Neuronal stem cell (in vitro differentiated cells): ENCODE measurements around the gene MAP6. TPM values are rescaled to one million over a fixed set of nuclear protein-coding genes. Genes with fewer than 3 reads are reported as not detected.

Experiments
- DNase-seq: peaks from one replicate; pipeline ENCODE4 v3.0.0-alpha.2; 2013; ENCODE audit warnings: low spot score
- H2AFZ ChIP-seq: one replicate; pipeline ENCODE4 v1.6.1; 2013; ENCODE audit warnings: mild to moderate bottlenecking, low read length, inconsistent platforms
- H2AK5ac ChIP-seq: 2 replicates; pipeline ENCODE4 v1.6.1; 2013; ENCODE audit warnings: low read depth, mild to moderate bottlenecking, inconsistent platforms, low read length, moderate library complexity, mixed read lengths
- H2BK120ac ChIP-seq: 2 replicates; pipeline ENCODE4 v1.6.1; 2013; ENCODE audit warnings: low read depth, mild to moderate bottlenecking, inconsistent platforms, low read length, moderate library complexity, mixed read lengths
- H2BK12ac ChIP-seq: one replicate; pipeline ENCODE4 v1.6.1; 2013; ENCODE audit warnings: low read length, inconsistent platforms
- H2BK15ac ChIP-seq: 2 replicates; pipeline ENCODE4 v1.6.1; 2013; ENCODE audit warnings: mild to moderate bottlenecking, low read length, inconsistent platforms, mixed read lengths
- H2BK5ac ChIP-seq: one replicate; pipeline ENCODE4 v1.6.1; 2013; ENCODE audit warnings: inconsistent platforms, mild to moderate bottlenecking, low read length, moderate library complexity
- H3K14ac ChIP-seq: one replicate; pipeline ENCODE4 v1.6.1; 2013; ENCODE audit warnings: low read length, inconsistent platforms
- H3K18ac ChIP-seq: 2 replicates; pipeline ENCODE4 v1.6.1; 2013; ENCODE audit warnings: low read length, inconsistent platforms
- H3K23ac ChIP-seq: 2 replicates; pipeline ENCODE4 v1.6.1; 2013; ENCODE audit warnings: low read depth, mild to moderate bottlenecking, mixed read lengths, low read length, inconsistent platforms; ENCODE audit not compliant: poor library complexity
- H3K27ac ChIP-seq: replicated peaks from 3 replicates; pipeline ENCODE4 v1.5.1; 2013; ENCODE audit warnings: low read length, inconsistent platforms
- H3K27me3 ChIP-seq, 3 experiments: 2 replicates each; pipeline ENCODE4 v1.6.1; 2013; ENCODE audit warnings: low read length in 3 of 3, mild to moderate bottlenecking in 2 of 3, inconsistent platforms in 1 of 3, low read depth in 1 of 3, mixed read lengths in 1 of 3, moderate library complexity in 1 of 3; ENCODE audit not compliant: control insufficient read depth in 3 of 3, insufficient read depth in 3 of 3
- H3K36me3 ChIP-seq, 2 donors: replicated peaks in 1 of 2; 2 replicates each; pipeline ENCODE4 v1.6.1; 2013; ENCODE audit warnings: low read length in 2 of 2; ENCODE audit not compliant: control insufficient read depth in 2 of 2, insufficient read depth in 2 of 2
- H3K4ac ChIP-seq: 2 replicates; pipeline ENCODE4 v1.6.1; 2013; ENCODE audit warnings: inconsistent platforms, mild to moderate bottlenecking, low read length, moderate library complexity
- H3K4me1 ChIP-seq, 2 donors: 1 replicate in 1 of 2; 2 replicates in 1 of 2; pipeline ENCODE4 v1.6.1; 2013; ENCODE audit warnings: low read length in 2 of 2, low read depth in 1 of 2; ENCODE audit not compliant: control insufficient read depth in 2 of 2, insufficient read depth in 1 of 2
- H3K4me2 ChIP-seq: one replicate; pipeline ENCODE4 v1.6.1; 2013; ENCODE audit warnings: mild to moderate bottlenecking, low read length, inconsistent platforms; ENCODE audit not compliant: insufficient read depth, poor library complexity, severe bottlenecking
- H3K4me3 ChIP-seq, 2 donors: 2 replicates each; pipeline ENCODE4 v1.5.1; 2013; ENCODE audit warnings: low read length in 2 of 2, mild to moderate bottlenecking in 2 of 2, inconsistent platforms in 1 of 2, moderate library complexity in 1 of 2
- H3K79me1 ChIP-seq: one replicate; pipeline ENCODE4 v1.6.1; 2013; ENCODE audit warnings: low read depth, mild to moderate bottlenecking, inconsistent platforms, low read length, moderate library complexity
- H3K9ac ChIP-seq: one replicate; pipeline ENCODE4 v1.6.1; 2013; ENCODE audit warnings: mild to moderate bottlenecking, low read depth, low read length, inconsistent platforms; ENCODE audit not compliant: poor library complexity
- H3K9me3 ChIP-seq, 2 donors: replicated peaks in 1 of 2; 2 replicates each; pipeline versions ENCODE3 to v1.6.1; 2013; ENCODE audit warnings: low read length in 2 of 2, mild to moderate bottlenecking in 2 of 2, inconsistent platforms in 1 of 2, low read depth in 1 of 2, mixed read lengths in 1 of 2, moderate library complexity in 1 of 2; ENCODE audit not compliant: control insufficient read depth in 2 of 2, insufficient read depth in 1 of 2
- H4K8ac ChIP-seq: one replicate; pipeline ENCODE4 v1.6.1; 2013; ENCODE audit warnings: low read depth, mild to moderate bottlenecking, inconsistent platforms, low read length, moderate library complexity
- H4K91ac ChIP-seq: one replicate; pipeline ENCODE4 v1.6.1; 2013; ENCODE audit warnings: low read length, low read depth, mild to moderate bottlenecking, inconsistent platforms; ENCODE audit not compliant: poor library complexity
- WGBS, 2 donors: extraction: QIAGEN DNeasy Blood & Tissue Kit; methylation state at CpG; one replicate each; pipeline ENCODE4 v1.1.7; 2013; ENCODE audit warnings: missing lambda C conversion rate in 2 of 2, mixed read lengths in 1 of 2; ENCODE audit not compliant: insufficient read length in 2 of 2, insufficient replicate concordance in 1 of 2; ENCODE audit errors: extremely low coverage in 2 of 2; 5-methylcytosine and 5-hydroxymethylcytosine counted together
- small RNA-seq: library from polyadenylated mRNA; stranded (forward); fragments of <200 nt; extraction: miRNeasy Mini kit (QIAGEN cat#:217004); gene quantifications from one replicate; pipeline ENCODE3, GENCODE V24; 2013; ENCODE audit not compliant: insufficient read depth

MAP6 gene

GRCh38 chr11:75538150-75538942 is 130.5 kb downstream of the MAP6 start:
- no peak overlapping the region for H3K4ac ChIP-seq
- H3K4me1 ChIP-seq: peaks cover 3 to 11% of the 10 kb centered on the region in 2 donors
- no peak overlapping the region for H2BK12ac ChIP-seq
- no peak overlapping the region for H2AK5ac ChIP-seq
- H3K36me3 ChIP-seq: no peaks in the 10 kb centered on the region
- no peak overlapping the region for H3K4me3 ChIP-seq
- no peak for DNase-seq
- no peak overlapping the region for H4K8ac ChIP-seq
- peaks cover 0 to 14% (median 0%) of the 10 kb centered on the region in 3 experiments for H3K27me3 ChIP-seq
- H3K9me3 ChIP-seq: no peaks in the 10 kb centered on the region
- H2BK120ac ChIP-seq: no peak overlapping the region
- H3K18ac ChIP-seq: no peak overlapping the region
- H3K9ac ChIP-seq: no peak overlapping the region
- no peak overlapping the region for H3K23ac ChIP-seq
- no peak overlapping the region for H3K27ac ChIP-seq
- WGBS, 2 donors: no CpG with 5 or more reads among the region's 11 CpGs
- H4K91ac ChIP-seq: no peak overlapping the region
- H2BK15ac ChIP-seq: no peak overlapping the region
- no peak overlapping the region for H3K4me2 ChIP-seq
- H3K79me1 ChIP-seq: no peaks in the 10 kb centered on the region
- H2AFZ ChIP-seq: no peak overlapping the region
- no peak overlapping the region for H3K14ac ChIP-seq
- no peak overlapping the region for H2BK5ac ChIP-seq

- no peak overlapping the region for H3K27ac ChIP-seq
- peaks cover 3 to 11% of the 10 kb centered on the region in 2 donors for H3K4me1 ChIP-seq
- H4K8ac ChIP-seq: no peak overlapping the region
- no peak overlapping the region for H2BK15ac ChIP-seq
- no CpG with 5 or more reads among the region's 5 CpGs for WGBS, 2 donors
- H2AFZ ChIP-seq: no peak overlapping the region
- H3K4ac ChIP-seq: no peak overlapping the region
- H3K4me2 ChIP-seq: no peak overlapping the region
- no peak overlapping the region for H4K91ac ChIP-seq
- no peak overlapping the region for H3K9ac ChIP-seq
- H3K27me3 ChIP-seq: peaks cover 0 to 14% (median 0%) of the 10 kb centered on the region in 3 experiments
- no peak overlapping the region for H2BK12ac ChIP-seq
- H3K9me3 ChIP-seq: no peaks in the 10 kb centered on the region
- no peak overlapping the region for H2AK5ac ChIP-seq
- no peak overlapping the region for H3K14ac ChIP-seq
- no peak overlapping the region for H3K18ac ChIP-seq
- no peak overlapping the region for H2BK120ac ChIP-seq
- H3K36me3 ChIP-seq: no peaks in the 10 kb centered on the region
- no peak overlapping the region for H3K23ac ChIP-seq
- no peak overlapping the region for H2BK5ac ChIP-seq
- no peak overlapping the region for H3K4me3 ChIP-seq
- no peak for DNase-seq
- no peaks in the 10 kb centered on the region for H3K79me1 ChIP-seq
These were observed 131.1 kb downstream of the MAP6 start for GRCh38 chr11:75537740-75538139.

Small RNA genes lying within 50 kb of the gene (small RNA-seq; reads per million reads assigned to genes)
- not detected for gene AP001922.4
